Measurements from ENCODE around the gene LAMB2.

The LAMB2 gene

DNA sequence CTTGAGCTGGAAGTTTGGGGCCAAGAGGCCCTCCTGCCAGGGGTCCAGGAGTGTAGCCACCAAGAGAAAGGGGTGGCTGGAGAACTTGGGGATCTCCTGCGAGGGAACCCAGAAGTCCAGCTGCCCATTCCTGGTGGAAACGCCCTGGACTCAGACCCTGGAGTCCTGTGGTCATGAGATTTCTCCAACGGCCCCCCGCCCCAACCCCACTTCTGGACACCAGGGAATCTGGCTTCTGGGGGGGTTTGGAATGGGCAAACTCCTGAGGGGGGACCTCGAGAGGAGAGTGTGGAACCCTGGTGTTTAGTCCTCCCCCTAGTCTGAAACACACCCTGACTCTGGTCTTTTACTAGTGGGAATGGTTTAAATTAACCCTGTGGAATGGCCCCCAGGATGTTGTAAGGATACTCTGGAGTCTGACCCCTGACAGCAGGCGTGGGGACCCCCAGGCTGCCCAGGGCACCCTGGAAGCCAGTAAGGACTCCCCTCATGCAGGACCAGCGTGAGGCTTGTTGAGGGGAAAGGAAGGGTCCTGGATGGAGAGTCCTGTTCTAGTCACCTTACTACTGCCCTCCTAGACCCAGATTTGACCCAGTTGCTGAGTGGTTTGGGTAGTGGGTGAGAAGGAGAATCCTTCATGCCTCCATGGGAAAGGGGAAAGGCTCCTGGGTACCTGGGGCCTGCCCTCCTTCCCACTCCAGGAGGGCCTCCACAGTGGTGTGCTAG lies 39.1 kb upstream of the LAMB2 start:
- TF ChIP-seq SPI1 (IDR thresholded peaks at IDR 0.05; ENCODE audit: borderline replicate concordance, low read depth): no peak
- TF ChIP-seq, protein P1, sequence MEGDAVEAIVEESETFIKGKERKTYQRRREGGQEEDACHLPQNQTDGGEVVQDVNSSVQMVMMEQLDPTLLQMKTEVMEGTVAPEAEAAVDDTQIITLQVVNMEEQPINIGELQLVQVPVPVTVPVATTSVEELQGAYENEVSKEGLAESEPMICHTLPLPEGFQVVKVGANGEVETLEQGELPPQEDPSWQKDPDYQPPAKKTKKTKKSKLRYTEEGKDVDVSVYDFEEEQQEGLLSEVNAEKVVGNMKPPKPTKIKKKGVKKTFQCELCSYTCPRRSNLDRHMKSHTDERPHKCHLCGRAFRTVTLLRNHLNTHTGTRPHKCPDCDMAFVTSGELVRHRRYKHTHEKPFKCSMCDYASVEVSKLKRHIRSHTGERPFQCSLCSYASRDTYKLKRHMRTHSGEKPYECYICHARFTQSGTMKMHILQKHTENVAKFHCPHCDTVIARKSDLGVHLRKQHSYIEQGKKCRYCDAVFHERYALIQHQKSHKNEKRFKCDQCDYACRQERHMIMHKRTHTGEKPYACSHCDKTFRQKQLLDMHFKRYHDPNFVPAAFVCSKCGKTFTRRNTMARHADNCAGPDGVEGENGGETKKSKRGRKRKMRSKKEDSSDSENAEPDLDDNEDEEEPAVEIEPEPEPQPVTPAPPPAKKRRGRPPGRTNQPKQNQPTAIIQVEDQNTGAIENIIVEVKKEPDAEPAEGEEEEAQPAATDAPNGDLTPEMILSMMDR (IDR thresholded peaks at IDR 0.05; ENCODE audit: insufficient read depth, low read length): no peak
- TF ChIP-seq GABPA (IDR thresholded peaks at IDR 0.05; ENCODE audit: low read depth): no peak
- TF ChIP-seq, protein P2, sequence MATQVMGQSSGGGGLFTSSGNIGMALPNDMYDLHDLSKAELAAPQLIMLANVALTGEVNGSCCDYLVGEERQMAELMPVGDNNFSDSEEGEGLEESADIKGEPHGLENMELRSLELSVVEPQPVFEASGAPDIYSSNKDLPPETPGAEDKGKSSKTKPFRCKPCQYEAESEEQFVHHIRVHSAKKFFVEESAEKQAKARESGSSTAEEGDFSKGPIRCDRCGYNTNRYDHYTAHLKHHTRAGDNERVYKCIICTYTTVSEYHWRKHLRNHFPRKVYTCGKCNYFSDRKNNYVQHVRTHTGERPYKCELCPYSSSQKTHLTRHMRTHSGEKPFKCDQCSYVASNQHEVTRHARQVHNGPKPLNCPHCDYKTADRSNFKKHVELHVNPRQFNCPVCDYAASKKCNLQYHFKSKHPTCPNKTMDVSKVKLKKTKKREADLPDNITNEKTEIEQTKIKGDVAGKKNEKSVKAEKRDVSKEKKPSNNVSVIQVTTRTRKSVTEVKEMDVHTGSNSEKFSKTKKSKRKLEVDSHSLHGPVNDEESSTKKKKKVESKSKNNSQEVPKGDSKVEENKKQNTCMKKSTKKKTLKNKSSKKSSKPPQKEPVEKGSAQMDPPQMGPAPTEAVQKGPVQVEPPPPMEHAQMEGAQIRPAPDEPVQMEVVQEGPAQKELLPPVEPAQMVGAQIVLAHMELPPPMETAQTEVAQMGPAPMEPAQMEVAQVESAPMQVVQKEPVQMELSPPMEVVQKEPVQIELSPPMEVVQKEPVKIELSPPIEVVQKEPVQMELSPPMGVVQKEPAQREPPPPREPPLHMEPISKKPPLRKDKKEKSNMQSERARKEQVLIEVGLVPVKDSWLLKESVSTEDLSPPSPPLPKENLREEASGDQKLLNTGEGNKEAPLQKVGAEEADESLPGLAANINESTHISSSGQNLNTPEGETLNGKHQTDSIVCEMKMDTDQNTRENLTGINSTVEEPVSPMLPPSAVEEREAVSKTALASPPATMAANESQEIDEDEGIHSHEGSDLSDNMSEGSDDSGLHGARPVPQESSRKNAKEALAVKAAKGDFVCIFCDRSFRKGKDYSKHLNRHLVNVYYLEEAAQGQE (IDR thresholded peaks at IDR 0.05; ENCODE audit: insufficient replicate concordance, low read depth): no peak
- TF ChIP-seq POLR2AphosphoS5 (IDR thresholded peaks at IDR 0.05; ENCODE audit: low read depth): no peak
- H3K27ac ChIP-seq (replicated peaks): peak overlapping the region; percentile 56
- H3K27me3 ChIP-seq (ENCODE audit: insufficient read depth, poor library complexity, severe bottlenecking): no peaks in the 10 kb centered on the region
- H3K4me3 ChIP-seq (replicated peaks; ENCODE audit: insufficient read depth, low read length): no peak overlapping the region
- no peak for DNase-seq (ENCODE audit: low read depth in 1 of 2, low spot score in 1 of 2)

DNA sequence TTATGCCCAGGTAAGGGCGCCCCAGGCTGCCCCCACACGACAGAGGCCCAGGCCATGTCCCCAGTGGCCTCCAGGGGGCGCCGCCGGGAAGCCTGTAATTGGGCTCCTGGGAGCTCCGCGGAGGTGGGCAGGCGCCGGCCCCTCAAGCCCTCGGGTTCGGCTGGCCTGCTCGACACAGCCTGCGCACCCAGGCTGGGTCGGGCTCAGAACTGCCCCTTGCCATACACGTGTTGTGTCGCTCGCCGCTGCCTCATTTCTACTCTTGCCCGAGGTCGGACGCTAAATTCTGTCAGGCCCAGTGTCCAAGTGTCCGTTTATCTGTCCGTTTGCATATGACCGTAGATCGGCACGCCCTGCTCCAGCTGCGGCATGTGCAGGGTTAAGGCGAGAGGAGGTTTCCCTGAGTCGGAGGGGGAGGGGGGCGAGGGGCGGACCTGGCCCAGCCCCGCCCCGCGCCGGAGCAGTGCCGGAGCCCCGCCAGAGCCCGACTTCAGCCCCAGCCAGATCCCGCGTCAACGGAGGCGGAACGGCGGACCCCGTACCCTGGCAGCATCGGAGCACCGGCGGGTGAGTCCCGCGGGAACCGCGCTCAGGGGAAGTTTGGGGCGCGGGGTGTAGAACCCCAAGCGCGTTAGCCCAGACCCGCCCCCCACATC lies 38.4 kb upstream of the LAMB2 start, which contains the start of gene KLHDC8B:
TSS of gene KLHDC8B (plus strand) at position 480 of the 656 bp plus-strand sequence. CDS start 1,172 bp downstream, outside the sequence.
- peak; percentile 31 to 70 for DNase-seq (ENCODE audit: low read depth in 1 of 2, low spot score in 1 of 2)
- peak within 1 kb of the TSS; percentile 49 for H3K4me3 ChIP-seq (replicated peaks; ENCODE audit: insufficient read depth, low read length)
- no peak for TF ChIP-seq SPI1 (IDR thresholded peaks at IDR 0.05; ENCODE audit: borderline replicate concordance, low read depth)
- TF ChIP-seq, protein P1 (IDR thresholded peaks at IDR 0.05; ENCODE audit: insufficient read depth, low read length): peak; percentile 53
- H3K27me3 ChIP-seq (ENCODE audit: insufficient read depth, poor library complexity, severe bottlenecking): no peaks in the 10 kb centered on the region
- peak within 1 kb of the TSS; percentile 56 for H3K27ac ChIP-seq (replicated peaks)

DNA sequence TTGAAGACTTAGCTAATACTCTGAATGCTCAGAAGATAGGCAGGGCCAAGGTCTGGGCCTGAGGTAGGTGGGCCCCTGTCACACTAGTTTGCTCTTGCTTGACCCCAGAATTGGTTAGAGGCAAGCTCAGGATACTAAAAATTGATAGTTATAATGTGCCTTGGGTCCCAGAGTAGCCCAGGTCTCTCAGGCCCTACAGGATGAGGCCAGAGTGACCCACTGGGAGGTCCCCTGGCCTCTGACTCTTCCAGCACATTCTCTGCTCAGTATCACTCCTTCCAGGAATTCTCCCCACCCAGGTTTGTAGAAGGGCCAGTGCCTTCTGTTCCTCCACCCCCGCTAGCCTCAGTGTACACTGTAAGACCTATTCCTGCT lies 37.9 kb upstream of the LAMB2 start:
- Histone ChIP-seq H3K27ac (replicated peaks) (no peak overlapping the region), H3K27me3 (ENCODE audit: insufficient read depth, poor library complexity, severe bottlenecking) (no peaks in the 10 kb centered on the region), H3K4me3 (replicated peaks; ENCODE audit: insufficient read depth, low read length) (no peak overlapping the region; the same call in 1 of the 2 replicates)
- DNase-seq (ENCODE audit: low read depth in 1 of 2, low spot score in 1 of 2): no peak
- TF ChIP-seq SPI1 (IDR thresholded peaks at IDR 0.05; ENCODE audit: borderline replicate concordance, low read depth) (no peak), GABPA (IDR thresholded peaks at IDR 0.05; ENCODE audit: low read depth) (no peak), POLR2AphosphoS5 (IDR thresholded peaks at IDR 0.05; ENCODE audit: low read depth) (no peak)
- TF ChIP-seq, protein P2 (IDR thresholded peaks at IDR 0.05; ENCODE audit: insufficient replicate concordance, low read depth): no peak
- TF ChIP-seq, protein P1 (IDR thresholded peaks at IDR 0.05; ENCODE audit: insufficient read depth, low read length): no peak
